K562 (cell line): ENCODE data around the gene NTRK3. TPM values are rescaled to one million over a fixed set of nuclear protein-coding genes. Genes with fewer than 3 reads are reported as not detected.

ENCODE experiments used
- ATAC-seq: fragments of 200-7000 bp; cut with Tn5 transposase; 3 replicates; pipeline ENCODE4 v1.9.1; 2020; ENCODE audit warnings: moderate library complexity
- BruUV-seq: library from RNA; stranded (reverse); fragments of 400-500 nt; replicated peaks from 2 replicates; lab custom pipeline; 2021; lab: Mats Ljungman, UMichigan
- CTCF ChIA-PET: fragments of 300-600 bp; formaldehyde crosslinking; extraction: SDS; loops from one replicate; lab custom pipeline; 2021; ENCODE audit warnings: low intra/inter-chr PET ratio; lab: Yijun Ruan, JAX
- POLR2A ChIA-PET: fragments of 300-600, 350-650 bp; sonication (Branson Sonifier 250); formaldehyde crosslinking; extraction: SDS; loops from one replicate; lab custom pipeline; 2021; ENCODE audit warnings: antibody characterized with exemption, inconsistent platforms; lab: Yijun Ruan, JAX
- DNase-seq, 4 experiments: peaks; one replicate each; pipeline versions ENCODE4 v3.0.0 to v3.0.0-alpha.2; 2011 to 2018; ENCODE audit warnings: low spot score in 3 of 4, mixed read lengths in 3 of 4; ENCODE audit errors: extremely low read depth in 1 of 4
- FAIRE-seq: peaks from 2 replicates; lab custom pipeline; 2011; peaks lifted over from hg19 to GRCh38; lab: Jason Lieb, UNC
- H2AFZ ChIP-seq: 2 replicates; pipeline ENCODE4 v1.6.0; 2011; ENCODE audit warnings: low read depth, low read length, control low read depth, inconsistent platforms
- H3K27ac ChIP-seq: fragments of 200-600 bp; 3 replicates; pipeline ENCODE4 v1.8.0; 2011; ENCODE audit warnings: low read depth, mild to moderate bottlenecking, control low read depth, inconsistent platforms, low read length, moderate library complexity, mixed read lengths; ENCODE audit errors: extremely low read depth
- H3K27me3 ChIP-seq, 2 experiments: fragments of 300-600 bp in 1 of 2; 2 replicates in 1 of 2; 3 replicates in 1 of 2; pipeline versions ENCODE4 v1.6.0 to v1.8.0; 2011; ENCODE audit warnings: inconsistent platforms in 2 of 2, low read length in 2 of 2, mild to moderate bottlenecking in 1 of 2, mixed read lengths in 1 of 2, moderate library complexity in 1 of 2; ENCODE audit not compliant: control insufficient read depth in 2 of 2, insufficient read depth in 2 of 2
- H3K36me3 ChIP-seq: fragments of 300-600 bp; 3 replicates; pipeline ENCODE4 v1.8.0; 2011; ENCODE audit warnings: mild to moderate bottlenecking, low read length, inconsistent platforms; ENCODE audit not compliant: control insufficient read depth, insufficient read depth
- H3K4me1 ChIP-seq, 2 experiments: fragments of 200-600 bp in 1 of 2; replicated peaks in 1 of 2; 2 replicates in 1 of 2; 3 replicates in 1 of 2; pipeline versions ENCODE4 v1.5.1 to v1.8.0; 2011; ENCODE audit warnings: inconsistent platforms in 2 of 2, low read length in 2 of 2, mild to moderate bottlenecking in 1 of 2, mixed read lengths in 1 of 2, moderate library complexity in 1 of 2; ENCODE audit not compliant: control insufficient read depth in 2 of 2, insufficient read depth in 2 of 2
- H3K4me2 ChIP-seq: 2 replicates; pipeline ENCODE4 v1.6.1; 2011; ENCODE audit warnings: low read length, control low read depth, inconsistent platforms, mixed read lengths; ENCODE audit not compliant: insufficient read depth
- H3K4me3 ChIP-seq: fragments of 200-600 bp; sonication (generic), shearing (Covaris generic); 2 replicates; pipeline ENCODE4 v1.5.1; 2016; ENCODE audit warnings: control low read depth, inconsistent platforms
- H3K79me2 ChIP-seq: fragments of 200-600 bp; 3 replicates; pipeline ENCODE4 v1.8.0; 2011; ENCODE audit warnings: low read length, inconsistent platforms; ENCODE audit not compliant: control insufficient read depth, insufficient read depth
- H3K9ac ChIP-seq, 2 experiments: 2 replicates each; pipeline versions ENCODE4 v1.6.0 to v1.6.1; 2011; ENCODE audit warnings: low read depth in 2 of 2, low read length in 2 of 2, control low read depth in 1 of 2, inconsistent platforms in 1 of 2, mild to moderate bottlenecking in 1 of 2, mixed read lengths in 1 of 2; ENCODE audit not compliant: insufficient read depth in 1 of 2
- H3K9me1 ChIP-seq: one replicate; pipeline ENCODE4 v1.6.0; 2011; ENCODE audit warnings: inconsistent platforms, mild to moderate bottlenecking, low read length, moderate library complexity; ENCODE audit not compliant: control insufficient read depth, insufficient read depth
- H3K9me3 ChIP-seq: replicated peaks from 2 replicates; pipeline ENCODE4 v1.5.1; 2011; ENCODE audit warnings: low read depth, low read length, inconsistent platforms; ENCODE audit not compliant: control insufficient read depth, insufficient read depth
- H4K20me1 ChIP-seq: replicated peaks from 2 replicates; pipeline ENCODE4 v1.6.1; 2011; ENCODE audit warnings: low read length, inconsistent platforms, mixed read lengths; ENCODE audit not compliant: control insufficient read depth, insufficient read depth
- CTBP1 ChIP-seq: fragments of 450-650 bp; IDR thresholded peaks from 2 replicates; pipeline ENCODE4 v1.6.1; 2016; ENCODE audit warnings: borderline replicate concordance
- DACH1 ChIP-seq: fragments of 450-650 bp; IDR thresholded peaks from 2 replicates; pipeline ENCODE4 v1.6.1; 2018; ENCODE audit not compliant: partially characterized antibody
- DDX20 ChIP-seq: fragments of 450-650 bp; IDR thresholded peaks from 2 replicates; pipeline ENCODE4 v1.6.1; 2016; ENCODE audit warnings: missing genetic modification characterization, low read depth, mild to moderate bottlenecking, missing compliant biosample characterization, moderate library complexity
- GTF2B ChIP-seq: IDR thresholded peaks from 2 replicates; pipeline ENCODE4 v1.6.1; 2011; ENCODE audit not compliant: insufficient read length; ENCODE audit errors: extremely low read depth
- IRF9 ChIP-seq: fragments of 450-650 bp; IDR thresholded peaks from 2 replicates; pipeline ENCODE4 v1.6.1; 2016; ENCODE audit warnings: missing biosample characterization, missing genetic modification characterization
- KLF1 ChIP-seq: fragments of 450-650 bp; IDR thresholded peaks from 2 replicates; pipeline ENCODE4 v1.6.1; 2016; ENCODE audit warnings: missing genetic modification characterization, missing compliant biosample characterization
- MECOM ChIP-seq: fragments of 250-450 bp; sonication (Bioruptor Pico); IDR thresholded peaks from 2 replicates; pipeline ENCODE4 v1.8.0; 2022; ENCODE audit warnings: inconsistent platforms
- MTA1 ChIP-seq: fragments of 450-650 bp; IDR thresholded peaks from 2 replicates; pipeline ENCODE4 v1.6.1; 2017; ENCODE audit warnings: borderline replicate concordance
- SPI1 ChIP-seq: IDR thresholded peaks from 2 replicates; pipeline ENCODE4 v1.6.1; 2011; ENCODE audit warnings: low read depth, low read length, control low read depth, borderline replicate concordance
- ZBTB33 ChIP-seq: sonication (generic); formaldehyde crosslinking; IDR thresholded peaks from 2 replicates; pipeline ENCODE4 v1.8.1; 2023; ENCODE audit warnings: mild to moderate bottlenecking, missing genetic modification reagents
- ZNF398 ChIP-seq: fragments of 250-450 bp; sonication (Bioruptor Pico); IDR thresholded peaks from 2 replicates; pipeline ENCODE4 v1.8.0; 2021; ENCODE audit warnings: moderate library complexity, mild to moderate bottlenecking, inconsistent platforms
- ZNF444 ChIP-seq: fragments of 250-450 bp; sonication (Bioruptor Pico); IDR thresholded peaks from 2 replicates; pipeline ENCODE4 v1.4.0; 2020; ENCODE audit warnings: mild to moderate bottlenecking, moderate library complexity
- WGBS: fragments of 100-300 bp; shearing (Covaris generic); methylation state at CpG from one replicate; pipeline ENCODE4 v1.1.6; 2016; ENCODE audit warnings: low coverage, mixed read lengths; ENCODE audit not compliant: insufficient coverage; ENCODE audit errors: missing lambda C conversion rate; 5-methylcytosine and 5-hydroxymethylcytosine counted together
- in situ Hi-C: fragments of 300-500 bp; cut with MboI; formaldehyde crosslinking; loops from 4 replicates; pipeline ENCODE4 v1.15.0; 2018; ENCODE audit warnings: inconsistent platforms, mixed read lengths
- intact Hi-C: fragments of 100-400 bp; cut with micrococcal nuclease; formaldehyde crosslinking; loops from 2 replicates; pipeline ENCODE4 v1.14.2; 2022
- polyA plus RNA-seq, 8 experiments: library from polyadenylated mRNA; depleted of rRNA in 4 of 8; stranded (reverse) in 5 of 8; unstranded in 3 of 8; fragments of >200 nt; fragmentation: Nextera tagmentation in 2 of 8; fragmentation: Illumina TruSeq in 1 of 8; extraction: Ambion mirVana in 2 of 8; extraction: Trizol in 1 of 8; gene quantifications; 2 replicates each; pipeline versions ENCODE4 v1.2.1 to v1.2.3, GENCODE V29; 2011 to 2014; ENCODE audit warnings: inconsistent platforms in 1 of 8, missing spikeins in 1 of 8
- total RNA-seq, 7 experiments: library from RNA; depleted of rRNA in 6 of 7; stranded (reverse); fragments of >200 nt in 6 of 7; fragmentation: Illumina TruSeq in 2 of 7; extraction: Trizol in 2 of 7; gene quantifications; 2 replicates each; pipeline versions ENCODE4 v1.2.1 to v1.2.3, GENCODE V29; 2011 to 2021; ENCODE audit warnings: low replicate concordance in 1 of 7

NTRK3 gene
- total and polyA plus RNA-seq, 9 of the 15 experiments (the other 6 are each of a cell fraction or from before 2014, with no cell fraction given) = 0.11 to 0.13 TPM; not detected in 7

GRCh38 chr15:88042047-88042446 is 214.5 kb downstream of the NTRK3 start:
- intact Hi-C loops = no loop called here
- Histone ChIP-seq H3K4me1 (no peaks in the 10 kb centered on the region), H3K4me2 (no peak overlapping the region), H3K27me3 (no peaks in the 10 kb centered on the region; a peak in 1 of 5 replicates), H3K27ac (no peak overlapping the region), H4K20me1 (no peaks in the 10 kb centered on the region), H2AFZ (no peak overlapping the region), H3K36me3 (no peaks in the 10 kb centered on the region), H3K9ac (no peak overlapping the region), H3K79me2 (no peaks in the 10 kb centered on the region), H3K9me3 (no peaks in the 10 kb centered on the region), H3K4me3 (no peak overlapping the region), H3K9me1 (no peaks in the 10 kb centered on the region)
- no TSS peak for BruUV-seq
- DNase-seq = no peak
- CTCF ChIA-PET = no interaction called here
- ATAC-seq = no peak
- TF ChIP-seq DDX20 (tag) = no peak
- TF ChIP-seq GTF2B = no peak
- no peak for TF ChIP-seq ZNF444
- no peak for TF ChIP-seq SPI1
- TF ChIP-seq ZNF398 (CRISPR knock-in tag) = no peak
- TF ChIP-seq IRF9 (tag) = no peak
- no peak for TF ChIP-seq DACH1
- TF ChIP-seq ZBTB33 (CRISPR knock-in tag) = no peak
- TF ChIP-seq MTA1 = no peak
- no peak for TF ChIP-seq CTBP1
- TF ChIP-seq KLF1 (tag) = no peak
- no peak for TF ChIP-seq MECOM (CRISPR knock-in tag)
- no peak for FAIRE-seq
- in situ Hi-C loops = no loop called here
- 0% methylated on average over 5 of the region's 5 CpGs for WGBS
- POLR2A ChIA-PET = no interaction called here
